Gastrocnemius medialis (tissue), 4 donors: ENCODE data around the gene JADE1. TPM values are rescaled to one million over a fixed set of nuclear protein-coding genes. Genes with fewer than 3 reads are reported as not detected.

ENCODE experiments used
- ATAC-seq, 2 donors: fragments of 150-250 bp; one replicate each; pipeline ENCODE4 v1.9.1; 2016
- DNase-seq, 2 donors: peaks; one replicate each; pipeline ENCODE4 v3.0.0-alpha.2; 2019
- H3K27ac ChIP-seq, 4 donors: fragments of 200-600 bp; sonication (generic); 1 replicate in 1 of 4; 2 replicates in 3 of 4; pipeline ENCODE4 v1.5.1; 2016 to 2018; ENCODE audit warnings: mild to moderate bottlenecking in 2 of 4, moderate library complexity in 1 of 4
- H3K27me3 ChIP-seq, 3 donors: fragments of 200-600 bp; sonication (generic) in 2 of 3; 1 replicate in 1 of 3; 2 replicates in 2 of 3; pipeline versions ENCODE4 v1.5.1 to v1.6.0; 2016 to 2019; ENCODE audit warnings: mild to moderate bottlenecking in 1 of 3, moderate library complexity in 1 of 3
- H3K36me3 ChIP-seq, 2 donors: fragments of 200-600 bp; sonication (generic) in 1 of 2; one replicate each; pipeline ENCODE4 v1.5.1; 2017 to 2018
- H3K4me1 ChIP-seq, 2 donors: fragments of 200-600 bp; sonication (generic) in 1 of 2; one replicate each; pipeline ENCODE4 v1.5.1; 2016 to 2017; ENCODE audit warnings: mild to moderate bottlenecking in 2 of 2
- H3K4me3 ChIP-seq, 4 donors: fragments of 200-600 bp; sonication (generic) in 3 of 4; 1 replicate in 1 of 4; 2 replicates in 3 of 4; pipeline ENCODE4 v1.5.1; 2016 to 2019; ENCODE audit warnings: mild to moderate bottlenecking in 2 of 4
- H3K9me3 ChIP-seq, 3 donors: fragments of 200-600 bp; sonication (generic) in 2 of 3; 1 replicate in 1 of 3; 2 replicates in 2 of 3; pipeline ENCODE4 v1.5.1; 2016 to 2019
- POLR2A ChIP-seq, 2 donors: fragments of 450-650 bp; IDR thresholded peaks; one replicate each; pipeline ENCODE4 v1.6.1; 2017; ENCODE audit warnings: antibody characterized with exemption in 2 of 2, mild to moderate bottlenecking in 2 of 2, moderate library complexity in 2 of 2
- in situ Hi-C, 4 donors: fragments of 200-750 bp; cut with MboI; loops; one replicate each; pipeline versions ENCODE4 v1.15.0 to v1.8.0; 2017; ENCODE audit warnings: low sequenced_read_pairs in 4 of 4
- intact Hi-C: fragments of 100-400 bp; cut with DNase I; formaldehyde crosslinking; loops from one replicate; pipeline ENCODE4 v1.15.1; 2023; ENCODE audit warnings: low total_unique reads
- total RNA-seq, 4 donors: library from RNA; depleted of rRNA; stranded (reverse); fragments of >200 nt; gene quantifications; one replicate each; pipeline versions ENCODE4 v1.1.0 to v1.2.3, GENCODE V29; 2016
- TF ChIP-seq, protein P1 (sequence below), 5 experiments: fragments of 450-650 bp in 3 of 5; fragments of 200-600 bp in 2 of 5; sonication (generic) in 2 of 5; IDR thresholded peaks in 4 of 5; conservative IDR thresholded peaks in 1 of 5; 1 replicate in 4 of 5; 2 replicates in 1 of 5; pipeline ENCODE4 v1.5.1; 2016 to 2019; ENCODE audit warnings: antibody characterized with exemption in 5 of 5, mild to moderate bottlenecking in 3 of 5, moderate library complexity in 3 of 5

The JADE1 gene
- total RNA-seq, 4 donors from 2014 or later = 14.2 to 21.1 (median 14.9) TPM

DNA sequence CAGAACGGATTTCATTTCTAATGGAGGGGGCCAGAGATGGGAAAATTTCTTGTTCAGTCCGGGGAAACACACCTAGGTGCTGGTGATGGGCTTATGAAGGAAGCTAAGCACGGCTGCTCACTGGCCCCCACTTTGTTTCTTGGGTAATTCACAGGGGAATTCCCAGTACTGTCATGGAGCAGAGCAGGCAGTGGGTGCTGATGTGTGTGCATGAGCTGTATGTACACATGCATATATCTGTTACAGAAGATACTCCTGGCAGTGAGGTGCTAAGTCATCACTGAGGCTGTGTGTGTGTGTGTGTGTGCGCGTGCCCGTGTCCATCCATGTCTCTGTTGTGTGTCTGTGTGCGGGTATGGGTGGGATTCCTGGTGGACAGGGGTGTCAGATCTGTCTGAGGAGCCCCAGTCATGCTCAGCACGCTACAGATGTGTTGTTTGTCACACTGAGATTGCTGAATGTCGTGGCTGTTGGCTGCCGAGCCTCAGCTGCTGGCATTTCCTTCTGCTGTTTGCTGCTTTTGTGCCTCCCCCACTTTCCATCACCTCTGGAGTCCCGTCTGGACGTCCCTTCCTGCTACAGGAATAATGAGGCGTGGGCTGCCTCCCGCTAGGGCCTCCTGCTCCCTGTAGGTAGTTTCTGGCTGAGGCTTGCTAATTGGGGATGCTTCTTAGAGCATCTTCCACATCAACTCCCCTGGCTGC lies 53.3 kb downstream of the JADE1 start:
- ATAC-seq (no peak), DNase-seq (no peak)
- intact Hi-C loops (loop anchor here (1.0 to 10.0 kb wide), 7 partner anchors 54 to 671 kb away; partner anchors contain the start of genes C4orf33, JADE1 and SCLT1), in situ Hi-C loops (loop anchor here (5.0 to 25.0 kb wide), 10 partner anchors 78 to 978 kb away; partner anchors contain the start of gene PLK4 (in 1 of the 4))
- Histone ChIP-seq H3K36me3 (peaks cover 0 to 51% of the 10 kb centered on the region in 2 donors), H3K9me3 (no peaks in the 10 kb centered on the region), H3K4me3 (no peak overlapping the region), H3K27ac (no peak overlapping the region), H3K27me3 (no peaks in the 10 kb centered on the region), H3K4me1 (no peaks in the 10 kb centered on the region)
- TF ChIP-seq, protein P1, sequence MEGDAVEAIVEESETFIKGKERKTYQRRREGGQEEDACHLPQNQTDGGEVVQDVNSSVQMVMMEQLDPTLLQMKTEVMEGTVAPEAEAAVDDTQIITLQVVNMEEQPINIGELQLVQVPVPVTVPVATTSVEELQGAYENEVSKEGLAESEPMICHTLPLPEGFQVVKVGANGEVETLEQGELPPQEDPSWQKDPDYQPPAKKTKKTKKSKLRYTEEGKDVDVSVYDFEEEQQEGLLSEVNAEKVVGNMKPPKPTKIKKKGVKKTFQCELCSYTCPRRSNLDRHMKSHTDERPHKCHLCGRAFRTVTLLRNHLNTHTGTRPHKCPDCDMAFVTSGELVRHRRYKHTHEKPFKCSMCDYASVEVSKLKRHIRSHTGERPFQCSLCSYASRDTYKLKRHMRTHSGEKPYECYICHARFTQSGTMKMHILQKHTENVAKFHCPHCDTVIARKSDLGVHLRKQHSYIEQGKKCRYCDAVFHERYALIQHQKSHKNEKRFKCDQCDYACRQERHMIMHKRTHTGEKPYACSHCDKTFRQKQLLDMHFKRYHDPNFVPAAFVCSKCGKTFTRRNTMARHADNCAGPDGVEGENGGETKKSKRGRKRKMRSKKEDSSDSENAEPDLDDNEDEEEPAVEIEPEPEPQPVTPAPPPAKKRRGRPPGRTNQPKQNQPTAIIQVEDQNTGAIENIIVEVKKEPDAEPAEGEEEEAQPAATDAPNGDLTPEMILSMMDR (IDR thresholded peaks at IDR 0.05 in 4 of 5, conservative IDR thresholded peaks at IDR 0.05 in 1 of 5) = no peak
- TF ChIP-seq POLR2A (IDR thresholded peaks at IDR 0.05) = no peak

DNA sequence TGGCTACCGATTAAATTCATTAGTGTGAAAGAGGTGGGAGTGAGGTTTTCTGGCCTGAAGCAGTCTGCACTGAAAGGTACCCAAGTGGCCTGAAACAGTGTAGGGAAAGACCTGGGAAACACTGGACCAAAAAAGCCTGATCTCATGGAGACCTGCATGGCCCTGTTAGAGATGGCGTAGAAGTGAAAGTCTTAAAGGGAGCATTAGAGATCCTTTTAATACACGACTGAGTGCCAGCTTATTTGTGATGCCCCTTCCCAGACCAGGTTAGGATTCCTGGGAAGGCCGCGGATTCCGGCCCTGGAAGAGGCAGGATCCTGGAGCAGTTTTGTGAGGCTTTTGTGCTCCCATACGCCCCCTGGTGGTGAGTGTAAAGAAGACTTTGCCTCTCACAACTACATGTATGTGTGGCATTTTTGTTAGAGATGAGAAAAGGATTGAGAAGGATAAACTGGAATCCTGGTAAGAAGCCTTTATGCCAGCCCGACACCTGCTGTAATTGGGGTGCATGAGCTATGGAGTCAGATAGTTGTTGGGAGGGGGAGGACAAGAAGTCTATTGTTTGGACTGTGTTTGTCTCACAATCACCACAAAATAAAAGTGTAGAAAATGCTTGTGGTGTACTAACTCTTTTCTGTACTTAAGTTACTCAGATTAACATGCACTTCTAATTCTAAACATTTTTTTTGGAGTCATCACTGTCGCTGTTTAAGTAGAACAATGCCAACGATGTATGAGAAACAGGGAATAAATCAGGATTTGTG lies 54.0 kb downstream of the JADE1 start:
- H3K4me3 ChIP-seq = no peak overlapping the region
- ATAC-seq = peak; percentile 70 to 84
- peak; percentile 53 to 61 for DNase-seq
- H3K36me3 ChIP-seq = peaks cover 0 to 55% of the 10 kb centered on the region in 2 donors
- intact Hi-C loops = loop anchor here (1.0 to 10.0 kb wide), 7 partner anchors 55 to 672 kb away; partner anchors contain the start of genes C4orf33, JADE1 and SCLT1
- H3K4me1 ChIP-seq = no peaks in the 10 kb centered on the region
- no peak overlapping the region for H3K27ac ChIP-seq
- H3K9me3 ChIP-seq = no peaks in the 10 kb centered on the region
- in situ Hi-C loops = loop anchor here (5.0 to 25.0 kb wide), 10 partner anchors 79 to 979 kb away; partner anchors contain the start of gene PLK4 (in 1 of the 4)
- no peaks in the 10 kb centered on the region for H3K27me3 ChIP-seq
- TF ChIP-seq, protein P1 (IDR thresholded peaks at IDR 0.05 in 4 of 5, conservative IDR thresholded peaks at IDR 0.05 in 1 of 5) = peak; percentile 68 to 91 (median 88)
- no peak for TF ChIP-seq POLR2A (IDR thresholded peaks at IDR 0.05)

DNA sequence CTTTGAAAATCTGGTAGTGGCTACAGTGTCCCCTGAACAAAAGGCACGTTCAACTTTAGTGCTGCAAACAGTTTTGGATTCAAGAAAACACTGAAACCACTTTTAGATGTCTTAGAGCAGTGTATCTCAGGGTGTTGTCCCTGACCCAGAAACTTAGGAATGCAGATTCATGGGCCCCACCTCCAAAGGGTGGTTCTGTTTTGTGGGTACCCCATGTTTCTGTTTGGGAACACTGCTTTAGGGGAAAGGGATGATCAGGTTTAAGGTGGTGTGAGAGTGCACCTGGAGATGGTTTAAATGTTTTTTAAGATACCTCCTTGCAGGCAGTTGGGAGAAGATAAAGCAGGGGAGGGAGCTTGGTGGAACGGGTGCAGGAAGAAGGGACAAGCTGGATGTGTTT lies 55.6 kb downstream of the JADE1 start:
- intact Hi-C loops = loop anchor here (10.0 kb wide), 3 partner anchors 230 to 480 kb away; partner anchors contain the start of genes C4orf33 and SCLT1
- in situ Hi-C loops = loop anchor here (10.0 to 25.0 kb wide), 7 partner anchors 80 to 980 kb away; partner anchors contain the start of gene PLK4 (in 1 of the 4)

DNA sequence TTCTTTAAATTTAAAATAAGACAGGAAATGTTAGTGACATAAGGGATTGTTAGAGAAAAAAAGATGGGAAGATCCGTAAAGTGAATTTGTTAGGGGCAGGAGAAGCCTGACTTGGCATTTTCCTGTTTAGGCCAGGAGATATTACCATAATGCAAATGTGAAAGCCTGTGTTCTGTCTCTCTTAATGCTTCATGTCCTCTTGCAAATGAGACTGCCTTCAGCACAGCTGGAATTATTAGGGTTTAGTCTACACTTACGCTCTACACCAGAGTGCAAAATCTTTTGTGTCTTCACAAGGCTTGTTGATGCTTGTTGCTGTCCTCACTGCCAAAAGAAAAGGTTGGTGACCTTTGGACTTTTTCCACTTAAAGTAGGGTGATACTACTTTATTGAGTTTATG lies 56.8 kb downstream of the JADE1 start:
- in situ Hi-C loops = loop anchor here (10.0 to 25.0 kb wide), 7 partner anchors 81 to 981 kb away; partner anchors contain the start of gene PLK4 (in 1 of the 4)
- Histone ChIP-seq H3K27ac (no peak overlapping the region), H3K9me3 (no peaks in the 10 kb centered on the region), H3K4me1 (no peaks in the 10 kb centered on the region), H3K36me3 (peaks cover 0 to 64% of the 10 kb centered on the region in 2 donors), H3K27me3 (no peaks in the 10 kb centered on the region), H3K4me3 (no peak overlapping the region)
- intact Hi-C loops = loop anchor here (10.0 kb wide), 3 partner anchors 229 to 481 kb away; partner anchors contain the start of genes C4orf33 and SCLT1
- TF ChIP-seq POLR2A (IDR thresholded peaks at IDR 0.05) = no peak
- TF ChIP-seq, protein P1 (IDR thresholded peaks at IDR 0.05 in 4 of 5, conservative IDR thresholded peaks at IDR 0.05 in 1 of 5) = no peak
- no peak for DNase-seq
- ATAC-seq = no peak

More for the DNA sequence above, 55.6 kb downstream of the JADE1 start:
- H3K27ac ChIP-seq = no peak overlapping the region
- ATAC-seq (no peak), DNase-seq (no peak)
- peaks cover 0 to 64% of the 10 kb centered on the region in 2 donors for H3K36me3 ChIP-seq
- no peaks in the 10 kb centered on the region for H3K27me3 ChIP-seq
- no peaks in the 10 kb centered on the region for H3K4me1 ChIP-seq
- TF ChIP-seq POLR2A (IDR thresholded peaks at IDR 0.05) = no peak
- TF ChIP-seq, protein P1 (IDR thresholded peaks at IDR 0.05 in 4 of 5, conservative IDR thresholded peaks at IDR 0.05 in 1 of 5) = no peak
- no peaks in the 10 kb centered on the region for H3K9me3 ChIP-seq
- no peak overlapping the region for H3K4me3 ChIP-seq
